Thoracic aorta (tissue), 2 donors: ENCODE data around the gene TRERF1. TPM values are rescaled to one million over a fixed set of nuclear protein-coding genes. Genes with fewer than 3 reads are reported as not detected.

Source experiments
- ATAC-seq: fragments of 150-250 bp; one replicate; pipeline ENCODE4 v1.8.0; 2017; ENCODE audit warnings: low read depth; ENCODE audit not compliant: insufficient number of reproducible peaks, low FRiP score
- DNase-seq: peaks from one replicate; pipeline ENCODE4 v3.0.0-alpha.2; 2020; ENCODE audit warnings: low spot score
- H3K27ac ChIP-seq, 2 donors: fragments of 200-600 bp; sonication (generic); 1 replicate in 1 of 2; 2 replicates in 1 of 2; pipeline ENCODE4 v1.5.1; 2016; ENCODE audit warnings: mild to moderate bottlenecking in 2 of 2, moderate library complexity in 2 of 2
- H3K27me3 ChIP-seq: fragments of 200-600 bp; sonication (generic); replicated peaks from 2 replicates; pipeline ENCODE4 v1.6.0; 2016; ENCODE audit warnings: mild to moderate bottlenecking; ENCODE audit not compliant: insufficient read depth
- H3K36me3 ChIP-seq: fragments of 200-600 bp; sonication (generic); one replicate; pipeline ENCODE4 v1.5.1; 2016
- H3K4me1 ChIP-seq, 2 donors: fragments of 200-600 bp; sonication (generic); 1 replicate in 1 of 2; 2 replicates in 1 of 2; pipeline versions ENCODE4 v1.5.1 to v1.6.0; 2016; ENCODE audit warnings: low read depth in 2 of 2, mild to moderate bottlenecking in 1 of 2; ENCODE audit not compliant: control insufficient read depth in 1 of 2
- H3K4me3 ChIP-seq: fragments of 200-600 bp; sonication (generic); 2 replicates; pipeline ENCODE4 v1.5.1; 2016; ENCODE audit warnings: mild to moderate bottlenecking
- H3K9me3 ChIP-seq: fragments of 200-600 bp; sonication (generic); 2 replicates; pipeline ENCODE4 v1.5.1; 2016
- total RNA-seq, 2 donors: library from RNA; depleted of rRNA; stranded (reverse); fragments of >200 nt; gene quantifications; one replicate each; pipeline versions ENCODE4 v1.1.0 to v1.2.3, GENCODE V29; 2016
- TF ChIP-seq, protein P1 (sequence below): fragments of 200-600 bp; sonication (generic); IDR thresholded peaks from one replicate; pipeline ENCODE4 v1.5.1; 2019; ENCODE audit warnings: antibody characterized with exemption

The TRERF1 gene
- total RNA-seq, 2 donors from 2014 or later: 4.6 to 5.0 TPM

DNA sequence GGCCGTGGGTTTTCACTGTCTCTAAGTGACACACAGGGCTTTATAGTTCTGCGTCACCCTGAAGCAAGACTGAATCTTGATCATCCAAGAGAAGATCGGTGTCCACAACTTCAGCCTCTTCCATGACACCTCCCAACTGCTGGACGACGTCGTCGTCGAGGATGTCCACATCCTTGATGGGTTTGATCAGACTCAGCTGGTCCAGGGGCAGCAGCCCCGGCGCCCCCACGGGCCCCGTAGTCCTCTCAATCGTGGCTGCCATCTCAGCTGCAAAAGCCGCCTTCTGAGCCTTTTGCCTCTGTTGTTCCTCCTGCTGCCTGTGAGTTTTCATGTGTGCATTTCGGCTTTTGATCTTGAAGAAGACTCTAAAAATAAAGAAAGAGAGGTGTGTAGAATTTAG is 223.4 kb downstream of the TRERF1 start:
- Histone ChIP-seq H3K27me3 (no peaks in the 10 kb centered on the region), H3K4me1 (no peaks in the 10 kb centered on the region), H3K4me3 (no peak overlapping the region), H3K9me3 (no peaks in the 10 kb centered on the region), H3K36me3 (peaks cover 7% of the 10 kb centered on the region), H3K27ac (no peak overlapping the region)
- TF ChIP-seq, protein P1, sequence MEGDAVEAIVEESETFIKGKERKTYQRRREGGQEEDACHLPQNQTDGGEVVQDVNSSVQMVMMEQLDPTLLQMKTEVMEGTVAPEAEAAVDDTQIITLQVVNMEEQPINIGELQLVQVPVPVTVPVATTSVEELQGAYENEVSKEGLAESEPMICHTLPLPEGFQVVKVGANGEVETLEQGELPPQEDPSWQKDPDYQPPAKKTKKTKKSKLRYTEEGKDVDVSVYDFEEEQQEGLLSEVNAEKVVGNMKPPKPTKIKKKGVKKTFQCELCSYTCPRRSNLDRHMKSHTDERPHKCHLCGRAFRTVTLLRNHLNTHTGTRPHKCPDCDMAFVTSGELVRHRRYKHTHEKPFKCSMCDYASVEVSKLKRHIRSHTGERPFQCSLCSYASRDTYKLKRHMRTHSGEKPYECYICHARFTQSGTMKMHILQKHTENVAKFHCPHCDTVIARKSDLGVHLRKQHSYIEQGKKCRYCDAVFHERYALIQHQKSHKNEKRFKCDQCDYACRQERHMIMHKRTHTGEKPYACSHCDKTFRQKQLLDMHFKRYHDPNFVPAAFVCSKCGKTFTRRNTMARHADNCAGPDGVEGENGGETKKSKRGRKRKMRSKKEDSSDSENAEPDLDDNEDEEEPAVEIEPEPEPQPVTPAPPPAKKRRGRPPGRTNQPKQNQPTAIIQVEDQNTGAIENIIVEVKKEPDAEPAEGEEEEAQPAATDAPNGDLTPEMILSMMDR: no peak
- no peak for DNase-seq
- ATAC-seq: no peak

DNA sequence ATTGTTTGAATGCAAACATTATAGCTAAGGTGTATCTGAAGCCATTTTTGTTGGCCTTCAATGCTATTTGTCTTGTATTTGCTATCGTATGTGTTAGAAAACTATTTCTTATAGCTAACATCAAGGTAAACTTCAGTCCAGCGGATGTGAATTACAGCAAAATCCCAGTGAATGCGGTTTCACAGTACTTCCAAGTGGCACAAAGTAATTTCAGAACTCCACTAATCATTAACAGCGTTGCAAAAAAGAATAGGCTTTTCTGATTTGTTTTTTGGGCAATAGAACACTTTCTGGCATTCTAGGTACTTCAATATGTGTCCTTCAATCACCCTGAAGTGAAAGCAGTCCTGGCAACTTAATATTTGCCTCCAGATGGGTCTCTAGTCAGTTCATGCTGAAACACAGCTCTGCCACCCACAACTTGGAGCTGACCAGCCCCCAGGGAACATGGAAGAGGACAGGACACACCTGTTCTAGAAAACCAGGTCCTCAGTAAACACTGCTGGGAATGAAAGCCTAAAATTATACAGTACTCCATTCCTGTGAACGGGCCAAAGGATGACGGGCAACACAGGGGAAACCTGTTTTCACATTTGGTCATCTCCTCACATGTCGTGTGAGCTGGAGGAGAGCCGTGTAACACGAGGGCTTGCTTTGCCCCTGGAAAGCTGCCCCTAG is 224.4 kb downstream of the TRERF1 start:
- no peak for DNase-seq
- no peak for ATAC-seq
- TF ChIP-seq, protein P1: no peak
- Histone ChIP-seq H3K4me3 (no peak overlapping the region), H3K9me3 (no peaks in the 10 kb centered on the region), H3K36me3 (peaks cover 4% of the 10 kb centered on the region), H3K27ac (no peak overlapping the region), H3K4me1 (no peaks in the 10 kb centered on the region), H3K27me3 (no peaks in the 10 kb centered on the region)

DNA sequence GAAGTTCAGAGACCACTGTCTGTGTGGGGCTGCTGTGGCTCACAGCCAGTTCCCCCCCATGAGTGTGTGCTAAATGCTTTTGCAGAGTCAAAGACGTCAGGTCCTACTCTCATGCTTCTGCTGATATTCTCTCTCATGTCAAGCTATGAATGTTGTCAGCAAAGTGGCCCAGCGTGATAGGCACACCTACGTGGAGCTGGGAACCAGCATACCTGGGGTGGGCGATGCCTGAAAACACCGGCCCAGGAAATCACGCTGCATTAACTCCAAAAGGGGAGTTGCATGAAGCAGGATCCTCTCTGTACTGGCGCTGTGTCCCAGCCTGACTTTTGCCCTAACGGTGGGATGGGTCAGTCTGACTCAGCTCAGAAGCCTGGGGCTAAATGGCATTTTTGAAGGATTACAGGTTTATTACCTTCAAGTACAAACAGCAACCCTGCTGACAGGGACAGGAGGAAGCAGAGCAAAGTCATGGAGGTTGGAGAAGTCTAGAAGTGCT is 225.0 kb downstream of the TRERF1 start:
- Histone ChIP-seq H3K4me3 (no peak overlapping the region), H3K4me1 (no peaks in the 10 kb centered on the region), H3K9me3 (no peaks in the 10 kb centered on the region), H3K27ac (no peak overlapping the region), H3K27me3 (no peaks in the 10 kb centered on the region), H3K36me3 (peaks cover 4% of the 10 kb centered on the region)
- DNase-seq (no peak), ATAC-seq (no peak)
- TF ChIP-seq, protein P1: no peak

DNA sequence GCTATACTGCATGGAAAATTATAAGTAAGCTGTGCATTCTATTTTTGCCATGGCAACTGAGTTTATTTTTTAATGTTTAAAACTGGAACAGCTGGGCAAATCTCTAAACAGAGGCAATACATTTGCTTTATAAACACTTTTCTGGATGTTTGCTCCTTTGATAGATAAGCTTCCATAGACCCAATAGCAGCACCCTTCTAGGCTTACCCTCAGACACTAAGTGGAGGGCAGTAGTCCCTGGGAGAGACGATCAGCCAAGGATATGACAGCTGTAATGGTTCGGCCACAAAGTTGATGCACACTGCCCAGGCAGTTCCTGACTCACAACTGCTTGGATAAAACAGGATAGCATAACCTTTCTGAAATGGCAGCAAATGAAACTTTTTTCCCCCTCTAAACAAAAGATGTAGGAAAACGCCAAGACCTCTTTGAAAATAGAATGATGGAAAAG is 225.5 kb downstream of the TRERF1 start:
- no peaks in the 10 kb centered on the region for H3K27me3 ChIP-seq
- no peaks in the 10 kb centered on the region for H3K9me3 ChIP-seq
- H3K27ac ChIP-seq: no peak overlapping the region
- H3K4me1 ChIP-seq: no peaks in the 10 kb centered on the region
- no peak for DNase-seq
- no peak for ATAC-seq
- H3K4me3 ChIP-seq: no peak overlapping the region
- peaks cover 4% of the 10 kb centered on the region for H3K36me3 ChIP-seq
- TF ChIP-seq, protein P1: no peak

DNA sequence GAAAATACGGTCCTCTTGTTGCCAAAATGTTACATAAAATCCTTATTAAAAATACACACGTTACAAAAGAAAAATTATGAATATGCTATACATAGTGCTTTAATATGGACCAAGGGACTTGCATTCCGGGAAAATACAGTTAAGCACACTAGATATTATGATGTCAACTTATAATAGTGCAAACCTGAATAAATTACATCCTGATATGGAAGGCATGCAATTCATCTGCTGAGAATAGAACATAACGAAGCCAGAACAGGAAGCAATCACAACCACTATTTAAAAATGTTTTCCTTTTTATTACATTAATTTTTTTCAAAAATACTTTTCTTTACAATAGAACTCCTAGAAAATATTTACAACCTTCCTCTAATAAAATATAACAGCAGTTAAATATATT is 226.3 kb downstream of the TRERF1 start:
- peaks cover 4% of the 10 kb centered on the region for H3K36me3 ChIP-seq
- TF ChIP-seq, protein P1: no peak
- H3K4me1 ChIP-seq: no peaks in the 10 kb centered on the region
- H3K27ac ChIP-seq: no peak overlapping the region
- no peak overlapping the region for H3K4me3 ChIP-seq
- no peaks in the 10 kb centered on the region for H3K27me3 ChIP-seq
- H3K9me3 ChIP-seq: no peaks in the 10 kb centered on the region
- no peak for ATAC-seq
- DNase-seq: no peak
